CD4-positive, alpha-beta T cell treated with Interferon gamma for 1 hour (primary cell): Measurements from ENCODE around the gene ARMC9.
"Not testable (repeated sequence)": the region's sequence is repeated elsewhere in the genome, so short reads cannot be mapped to it uniquely, and the experiment has no call there.

ENCODE experiments used
- DNase-seq: peaks from one replicate; pipeline ENCODE4 v3.0.0-alpha.2; 2020

The ARMC9 gene, protein sequence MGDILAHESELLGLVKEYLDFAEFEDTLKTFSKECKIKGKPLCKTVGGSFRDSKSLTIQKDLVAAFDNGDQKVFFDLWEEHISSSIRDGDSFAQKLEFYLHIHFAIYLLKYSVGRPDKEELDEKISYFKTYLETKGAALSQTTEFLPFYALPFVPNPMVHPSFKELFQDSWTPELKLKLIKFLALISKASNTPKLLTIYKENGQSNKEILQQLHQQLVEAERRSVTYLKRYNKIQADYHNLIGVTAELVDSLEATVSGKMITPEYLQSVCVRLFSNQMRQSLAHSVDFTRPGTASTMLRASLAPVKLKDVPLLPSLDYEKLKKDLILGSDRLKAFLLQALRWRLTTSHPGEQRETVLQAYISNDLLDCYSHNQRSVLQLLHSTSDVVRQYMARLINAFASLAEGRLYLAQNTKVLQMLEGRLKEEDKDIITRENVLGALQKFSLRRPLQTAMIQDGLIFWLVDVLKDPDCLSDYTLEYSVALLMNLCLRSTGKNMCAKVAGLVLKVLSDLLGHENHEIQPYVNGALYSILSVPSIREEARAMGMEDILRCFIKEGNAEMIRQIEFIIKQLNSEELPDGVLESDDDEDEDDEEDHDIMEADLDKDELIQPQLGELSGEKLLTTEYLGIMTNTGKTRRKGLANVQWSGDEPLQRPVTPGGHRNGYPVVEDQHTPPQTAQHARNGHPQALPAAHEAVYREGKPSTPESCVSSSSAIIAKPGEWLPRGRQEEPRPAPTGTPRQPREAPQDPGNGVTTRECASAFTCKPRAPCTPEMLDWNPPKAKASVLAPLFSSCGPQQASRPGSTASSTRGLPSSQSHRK

DNA sequence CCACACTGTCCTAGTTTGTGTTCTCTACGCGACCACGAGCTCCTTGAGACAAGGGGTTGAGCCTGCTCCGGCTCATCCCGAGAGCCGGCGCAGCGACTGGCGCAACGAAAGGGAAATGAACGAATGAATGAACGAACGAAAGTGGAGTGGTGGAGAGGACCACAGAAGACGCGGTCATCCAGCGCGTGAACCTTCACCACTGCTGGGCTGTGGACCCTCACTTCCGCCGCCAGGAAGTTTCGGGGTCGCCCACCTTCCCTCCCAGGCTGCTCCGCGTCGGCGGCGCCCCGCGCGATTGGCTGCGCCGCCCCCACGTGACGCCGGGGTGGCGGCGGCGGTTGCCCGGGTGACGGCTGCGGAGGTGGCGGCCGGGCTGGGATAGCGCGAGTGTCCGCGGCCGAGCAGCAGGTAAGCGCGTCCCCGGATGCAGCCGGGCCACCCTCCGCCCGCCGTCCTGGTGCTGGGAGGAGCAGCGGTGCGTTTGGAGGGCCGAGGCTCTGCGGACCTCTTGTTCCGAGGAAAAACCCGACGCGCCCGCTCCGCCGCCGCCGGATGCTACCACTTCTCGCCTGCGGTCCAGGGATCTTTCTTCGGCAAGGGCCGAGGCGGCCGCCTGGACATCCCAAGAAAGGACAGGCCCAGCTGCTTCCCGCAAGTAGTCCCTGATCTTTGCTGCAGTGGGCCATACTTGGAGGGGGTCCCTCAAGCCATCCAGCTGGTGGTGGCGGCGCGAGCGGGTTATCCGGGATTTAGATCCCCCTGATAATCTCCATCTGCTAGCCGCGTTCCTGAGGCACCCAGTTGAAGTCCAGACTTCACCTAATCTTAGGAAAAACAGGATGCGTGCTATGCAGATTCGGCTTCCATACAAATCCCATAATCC is at the start of gene ARMC9:
TSS of gene ARMC9 (plus strand) at position 341 of the 883 bp plus-strand sequence. CDS start 7,608 bp downstream, outside the sequence.
- DNase-seq = peak; percentile 71

DNA sequence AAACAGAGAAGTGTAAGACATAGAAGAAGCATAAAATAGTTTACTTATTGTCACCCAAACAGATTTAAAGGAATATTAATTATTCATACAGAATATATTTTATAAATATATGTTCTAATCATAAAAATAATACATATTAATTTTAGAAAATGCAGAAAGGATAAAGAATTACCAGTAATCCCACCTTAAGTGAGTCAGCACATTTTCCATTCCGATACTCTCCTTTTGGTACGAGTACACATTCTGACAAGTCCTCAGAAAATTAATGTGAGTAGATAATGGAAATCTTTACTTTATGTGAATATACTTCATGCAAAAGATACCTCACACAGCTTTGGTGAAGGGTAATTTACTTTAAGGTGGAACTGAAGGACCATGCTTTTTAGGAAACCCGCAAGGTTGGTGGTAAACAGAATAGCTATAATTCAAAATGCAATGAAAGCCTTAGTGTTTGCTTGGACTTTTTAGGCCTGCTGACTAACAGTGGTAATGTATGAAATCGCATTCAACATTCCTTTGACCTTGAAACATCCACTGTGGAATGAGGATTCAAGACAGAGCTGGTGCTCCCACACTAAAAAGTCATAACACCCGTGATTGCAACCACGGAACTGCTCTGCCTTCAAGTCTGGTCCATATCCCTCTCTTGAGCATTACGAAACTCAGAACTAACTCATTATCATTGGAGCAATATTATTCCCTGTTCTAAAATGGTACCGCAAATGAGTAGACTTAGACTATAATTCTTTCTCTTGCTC is 45.5 kb upstream of the ARMC9 start:
- no peak for DNase-seq

DNA sequence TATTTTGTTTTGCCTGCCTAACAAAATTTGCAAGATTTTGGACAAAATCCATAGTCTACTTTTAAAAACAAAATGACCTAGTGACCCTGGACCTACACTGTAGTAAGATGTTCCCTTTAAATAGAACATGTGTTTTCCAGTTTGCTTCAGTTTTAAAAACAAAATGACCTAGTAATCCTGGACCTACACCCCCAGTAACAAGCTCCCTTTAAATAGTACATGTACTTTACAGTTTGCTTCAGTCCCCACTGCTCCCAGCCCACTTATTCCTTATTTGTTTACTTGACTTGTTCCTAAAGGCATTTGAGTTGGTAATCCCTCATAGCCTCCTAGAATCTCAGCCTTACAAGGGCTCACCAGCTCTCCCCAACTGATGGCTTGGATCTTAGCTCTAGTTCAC is 39.1 kb upstream of the ARMC9 start:
- no peak for DNase-seq

DNA sequence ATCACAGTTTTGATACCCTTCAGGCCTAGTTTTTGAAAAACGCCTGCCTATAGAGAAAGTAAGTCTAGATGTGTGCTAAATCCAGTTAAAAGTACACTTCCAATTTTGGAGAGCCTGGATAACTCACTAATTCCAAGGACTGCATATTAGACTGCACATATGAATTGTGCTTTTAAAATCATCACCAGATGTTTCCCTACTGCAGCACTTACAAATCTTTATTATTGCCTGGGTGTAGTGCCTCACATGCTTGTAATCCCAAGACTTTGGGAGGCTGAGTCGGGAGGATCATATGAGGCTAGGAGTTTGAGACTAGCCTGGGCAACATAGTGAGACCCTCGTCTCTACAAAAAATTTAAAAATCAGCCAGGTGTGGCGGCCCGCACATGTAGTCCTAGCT is 37.7 kb upstream of the ARMC9 start:
- no peak for DNase-seq

DNA sequence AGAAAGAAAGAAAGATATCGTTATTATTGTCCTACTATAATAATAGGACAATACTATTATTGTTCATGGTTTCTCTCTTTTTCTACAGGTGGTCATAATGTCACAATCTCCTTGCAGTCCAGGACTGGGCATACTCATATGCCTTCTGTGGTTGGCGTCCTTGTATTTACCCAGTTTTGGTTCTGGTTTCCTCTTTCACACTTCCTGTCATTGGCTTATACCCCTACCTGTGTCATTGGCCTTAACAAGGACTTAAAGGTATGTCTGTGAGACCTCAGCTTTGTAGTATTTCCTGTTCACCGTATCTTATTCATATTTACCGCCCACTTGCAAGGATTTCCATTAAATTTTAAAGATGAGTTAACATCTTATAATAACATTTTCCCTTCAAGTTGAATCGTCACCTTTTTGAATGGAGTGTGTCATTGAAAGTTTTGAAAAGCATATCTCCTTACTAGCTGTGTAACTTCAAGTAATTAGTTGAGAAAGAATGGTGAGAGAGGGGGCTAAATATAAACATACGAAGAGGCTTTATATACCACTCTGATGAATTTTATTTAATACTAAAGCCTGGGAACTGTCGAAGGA is 37.1 kb upstream of the ARMC9 start:
- DNase-seq = no peak

DNA sequence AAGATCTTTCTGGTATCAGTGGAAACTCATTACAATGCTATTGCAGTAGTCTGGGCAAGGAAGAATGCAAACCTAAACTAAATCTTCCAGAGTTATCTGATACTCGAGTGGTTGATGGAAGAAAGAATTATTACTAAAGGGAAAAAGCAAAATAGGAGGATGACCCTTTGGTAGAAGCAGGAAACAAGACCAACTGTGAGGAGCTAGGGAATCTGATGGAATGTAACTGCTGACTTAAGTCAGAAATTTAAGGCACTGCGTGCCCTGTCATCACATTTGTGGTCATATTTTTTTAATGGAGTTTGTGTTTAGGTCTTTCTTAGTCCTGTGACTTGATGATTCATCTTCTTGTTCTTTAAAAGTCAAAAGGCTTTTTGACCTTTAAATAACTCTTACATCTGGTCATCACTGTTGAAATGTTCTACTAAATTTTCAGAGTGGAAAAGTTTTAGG is 36.5 kb upstream of the ARMC9 start:
- DNase-seq = no peak

DNA sequence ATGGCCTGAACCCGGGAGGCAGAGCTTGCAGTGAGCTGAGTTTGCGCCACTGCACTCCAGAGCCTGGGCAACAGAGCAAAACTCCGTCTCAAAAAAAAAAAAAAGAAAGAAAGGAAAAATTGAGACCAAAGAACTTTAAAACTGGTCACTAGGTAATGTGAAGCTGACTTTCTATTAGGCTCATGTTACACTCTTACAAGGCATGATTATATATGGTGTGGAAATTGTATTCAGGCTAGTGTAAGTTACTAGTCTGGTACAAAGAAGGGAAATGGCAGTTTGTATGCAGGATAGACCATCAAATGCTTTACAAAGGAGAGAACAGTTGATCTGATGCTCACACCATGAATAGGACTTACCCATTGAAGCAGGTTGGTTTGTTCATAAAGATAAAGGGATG is 35.4 kb upstream of the ARMC9 start:
- DNase-seq = no peak

DNA sequence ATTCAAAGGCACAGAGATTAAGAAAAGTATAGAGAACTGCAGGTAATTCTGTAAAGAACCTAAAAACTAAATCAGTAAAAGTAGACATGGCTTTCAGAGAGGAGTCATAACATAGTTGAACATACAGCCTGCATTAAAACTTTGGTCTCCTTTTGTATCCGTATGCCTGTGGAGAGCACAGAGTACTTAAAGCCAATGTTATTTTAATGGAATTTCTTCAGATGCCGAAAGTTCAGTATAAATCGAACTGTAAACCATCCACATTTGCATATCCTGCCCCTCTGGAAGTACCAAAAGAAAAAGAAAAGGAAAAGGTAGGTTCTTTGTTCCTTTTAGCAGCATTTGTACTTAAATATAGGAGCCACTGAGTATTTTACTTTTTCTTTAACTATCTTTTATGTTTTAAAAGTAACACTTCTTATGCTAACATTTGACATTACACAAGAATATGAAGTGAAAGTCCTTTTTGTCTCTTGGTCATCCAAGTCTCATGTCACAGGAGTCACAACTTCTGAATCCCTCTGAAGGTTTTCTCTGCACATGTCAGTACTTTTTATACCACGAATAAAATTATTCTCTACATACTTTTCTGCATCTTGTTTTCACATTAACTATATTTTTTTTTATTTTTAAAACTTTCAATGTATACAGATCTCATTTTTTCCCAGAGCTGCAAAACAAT is 34.9 kb upstream of the ARMC9 start:
- no peak for DNase-seq

DNA sequence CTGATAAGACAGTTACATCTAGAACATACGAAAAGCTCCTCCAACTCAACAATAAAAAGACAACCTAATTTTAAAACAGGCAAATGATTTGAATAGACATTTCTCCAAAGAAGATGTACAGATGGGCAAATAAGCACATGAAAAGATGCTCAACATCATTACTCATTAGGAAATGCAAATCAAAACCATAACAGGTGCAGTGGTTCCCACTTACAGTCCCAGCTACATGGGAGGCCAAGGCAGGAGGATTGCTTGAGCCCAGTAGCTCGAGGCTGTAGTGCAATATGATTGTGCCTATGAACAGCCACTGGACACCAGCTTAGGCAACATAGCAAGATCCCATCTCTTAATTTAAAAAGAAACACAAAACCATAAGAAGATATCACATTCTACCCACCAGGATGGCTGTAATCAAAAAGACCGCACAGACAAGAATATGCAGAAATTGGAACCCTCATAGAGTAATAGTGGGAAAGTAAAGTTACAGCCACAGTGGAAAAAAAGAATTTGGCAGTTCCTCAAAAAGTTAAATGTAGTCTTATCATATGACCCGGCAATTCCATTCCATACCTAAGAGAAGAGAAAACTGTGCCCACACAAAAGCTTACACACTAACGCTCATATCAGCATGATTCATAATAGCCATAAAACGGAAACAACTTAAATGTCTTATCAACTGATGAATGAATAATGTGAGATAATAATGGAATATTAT is 30.5 kb upstream of the ARMC9 start:
- DNase-seq = no peak

DNA sequence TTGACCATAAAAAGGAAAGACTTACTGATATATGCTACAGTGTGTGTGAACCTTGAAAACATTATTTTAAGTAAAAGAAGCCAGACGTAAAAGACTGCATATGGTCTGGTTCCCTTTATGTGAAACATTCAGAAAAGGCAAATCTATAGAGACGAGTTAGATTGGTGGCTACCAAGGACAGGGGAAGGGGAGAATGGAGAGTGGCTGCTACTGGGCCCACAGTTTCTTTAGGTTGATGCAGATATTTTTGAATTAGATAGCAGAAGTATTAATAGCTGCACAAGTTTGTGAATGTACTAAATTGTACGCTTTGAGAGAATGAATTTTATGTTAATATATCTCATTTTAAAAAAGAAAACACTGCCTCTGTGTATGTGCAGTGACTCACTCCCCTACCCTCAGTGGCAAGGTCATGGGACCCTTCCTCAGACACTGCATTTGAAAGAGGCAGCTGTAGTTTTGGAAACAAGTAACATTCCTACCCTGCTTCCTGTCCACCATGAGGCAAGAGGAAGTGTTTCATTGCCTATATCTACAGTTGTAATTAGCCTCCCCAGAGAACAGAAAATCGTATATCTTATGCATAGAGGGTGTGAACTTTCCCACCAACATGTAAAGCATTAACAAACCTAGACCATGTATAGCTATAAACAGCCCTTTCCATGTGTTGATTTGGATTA is 29.8 kb upstream of the ARMC9 start:
- no peak for DNase-seq

DNA sequence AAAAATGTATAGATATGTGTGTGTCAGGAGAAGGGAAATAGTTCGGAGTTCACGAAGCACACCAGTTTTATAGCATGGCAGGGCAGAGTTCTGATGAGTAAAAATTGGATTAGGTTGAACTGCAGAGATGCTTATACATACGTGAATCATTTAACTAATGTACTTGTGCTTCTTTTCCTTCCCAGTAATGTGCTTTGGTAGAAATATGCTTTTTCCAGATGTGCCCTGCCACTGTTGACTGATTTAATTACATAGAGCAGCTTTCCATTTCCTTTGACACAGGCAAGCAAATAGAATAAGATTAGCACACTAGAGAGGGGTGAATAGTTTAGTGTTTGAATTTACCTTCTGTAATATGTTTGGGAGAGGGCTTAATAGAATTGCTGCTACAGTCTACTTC is 28.9 kb upstream of the ARMC9 start:
- DNase-seq = no peak

DNA sequence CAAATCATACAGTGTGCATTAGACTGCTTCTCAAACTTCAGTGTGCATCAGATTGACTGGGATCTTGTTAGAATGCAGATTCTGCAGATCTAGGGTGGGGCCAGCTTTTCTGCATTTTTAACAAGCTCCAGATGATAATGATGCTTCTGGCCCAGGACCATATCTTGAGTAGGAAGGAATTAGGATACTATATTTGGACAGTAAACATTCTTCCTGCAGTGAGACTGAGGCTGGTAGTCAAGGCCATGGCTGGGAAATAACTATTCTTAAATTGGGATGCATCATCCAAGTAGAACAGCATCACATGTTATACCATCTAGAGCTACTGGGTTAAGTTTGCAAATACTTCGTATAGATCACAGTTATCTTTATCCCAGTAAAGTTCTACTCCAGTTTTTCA is 28.4 kb upstream of the ARMC9 start:
- DNase-seq = no peak

DNA sequence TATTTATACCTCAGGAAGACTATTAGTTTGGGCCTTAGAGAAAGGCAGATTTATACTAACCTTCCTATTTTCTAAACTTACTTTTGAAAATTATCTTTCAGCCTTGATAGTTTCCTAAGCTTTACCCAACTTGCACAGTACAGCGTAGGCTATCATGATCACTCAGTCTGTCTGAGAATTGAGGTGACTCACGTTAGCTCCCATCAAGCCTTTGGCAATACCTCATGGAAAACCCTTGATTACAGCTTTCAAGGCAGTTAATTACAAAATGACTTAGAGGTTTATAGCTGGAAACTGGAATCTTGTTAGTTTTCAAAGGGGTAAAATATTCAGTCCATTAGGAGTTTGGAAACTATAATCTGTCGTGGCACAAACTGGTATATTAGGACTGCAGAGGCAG is 26.4 kb upstream of the ARMC9 start:
- DNase-seq = no peak

DNA sequence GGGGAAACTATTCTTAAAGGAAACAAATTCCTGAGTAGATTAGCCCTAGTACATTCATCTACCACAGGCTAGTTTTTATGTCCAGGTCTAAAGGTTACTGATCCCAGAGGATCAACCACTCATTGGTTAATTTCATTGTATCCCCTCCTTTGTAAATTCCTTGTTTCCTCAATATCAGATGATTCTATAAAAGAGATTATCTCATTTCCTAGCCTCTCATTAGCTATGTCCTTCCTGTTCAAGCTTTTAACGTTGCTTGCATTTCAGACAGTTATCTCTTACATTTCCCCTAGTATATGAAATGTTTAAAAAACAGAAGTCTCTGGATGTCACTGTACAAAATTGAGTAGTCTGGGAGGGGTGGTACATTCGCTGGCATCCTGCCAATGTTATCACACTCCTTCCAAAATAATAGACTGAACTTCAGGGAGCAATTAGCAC is 24.2 kb upstream of the ARMC9 start:
- DNase-seq = no peak

DNA sequence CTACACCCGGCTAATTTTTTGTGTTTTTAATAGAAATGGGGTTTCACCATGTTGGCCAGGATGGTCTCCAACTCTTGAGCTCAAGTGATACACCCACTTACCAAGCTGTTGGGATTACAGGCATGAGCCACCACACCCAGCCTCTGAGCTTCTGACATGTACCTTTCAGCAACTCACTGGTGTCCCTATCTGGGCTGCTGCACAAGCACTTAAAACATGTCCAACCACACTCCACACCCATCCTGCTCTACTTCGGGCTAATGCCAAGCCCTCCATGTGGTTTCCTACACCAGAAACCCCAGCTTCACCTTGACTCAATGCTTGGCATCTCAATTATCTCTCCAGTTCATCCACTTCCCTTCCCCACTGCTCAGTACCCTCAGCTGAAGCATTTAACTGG is 22.4 kb upstream of the ARMC9 start:
- no peak for DNase-seq

DNA sequence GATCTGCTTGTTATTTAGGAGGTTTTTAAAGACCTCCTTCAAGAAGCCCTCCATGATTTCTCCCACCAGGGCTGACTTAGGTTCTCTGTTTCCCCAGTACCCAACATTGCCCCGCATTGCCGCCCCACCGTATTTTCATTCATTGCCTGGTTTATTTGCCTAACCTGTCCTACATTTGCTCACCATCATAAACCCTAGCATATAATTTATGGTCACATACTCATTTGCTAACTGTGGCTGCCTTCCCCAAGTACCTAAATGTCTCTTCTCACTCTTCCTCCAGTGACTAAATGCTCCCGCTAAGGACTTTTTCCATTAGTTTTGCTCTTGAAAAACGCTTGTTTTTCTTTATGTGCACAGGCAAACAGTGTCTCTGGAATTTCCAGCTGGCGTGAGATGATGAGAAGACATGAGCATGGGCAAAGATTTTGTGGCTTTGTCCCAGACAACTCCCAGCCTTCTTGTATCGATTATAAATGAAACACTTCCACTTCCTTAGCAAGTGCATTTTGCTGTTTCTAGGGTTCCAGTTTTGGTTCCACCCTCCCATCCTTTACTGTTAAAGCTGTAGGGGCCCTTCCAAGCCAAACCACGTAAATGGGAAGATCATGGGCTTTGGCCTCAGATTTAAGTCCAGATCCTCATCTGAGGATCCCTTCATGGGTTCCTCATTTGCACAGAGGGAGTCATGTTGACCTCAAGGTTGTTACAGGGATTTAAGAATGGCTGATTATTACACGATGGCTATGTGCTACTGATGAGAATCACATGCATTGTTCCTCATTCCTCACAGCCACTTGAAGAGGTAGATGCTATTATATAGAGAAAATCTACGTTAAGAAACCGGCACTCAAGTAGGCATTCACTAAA is 21.0 kb upstream of the ARMC9 start:
- DNase-seq = no peak

DNA sequence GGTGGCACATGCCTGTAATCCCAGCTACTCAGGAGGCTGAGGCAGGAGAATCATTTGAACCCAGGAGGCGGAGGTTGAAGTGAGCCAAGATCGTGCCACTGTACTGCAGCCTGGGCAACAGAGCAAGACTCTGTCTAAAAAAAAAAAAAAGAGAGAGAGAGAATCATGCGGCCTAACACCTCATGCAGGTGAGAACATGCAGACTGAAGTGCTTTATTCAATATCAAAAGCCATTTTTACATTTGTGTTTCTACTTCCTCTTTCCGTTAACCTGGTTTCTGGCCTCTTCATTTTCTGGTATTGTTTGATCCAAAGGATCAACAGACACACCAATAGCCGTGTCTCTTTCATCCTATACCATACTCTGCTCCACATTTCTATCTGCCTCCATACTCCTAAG is 19.6 kb upstream of the ARMC9 start:
- not testable (repeated sequence) for DNase-seq

DNA sequence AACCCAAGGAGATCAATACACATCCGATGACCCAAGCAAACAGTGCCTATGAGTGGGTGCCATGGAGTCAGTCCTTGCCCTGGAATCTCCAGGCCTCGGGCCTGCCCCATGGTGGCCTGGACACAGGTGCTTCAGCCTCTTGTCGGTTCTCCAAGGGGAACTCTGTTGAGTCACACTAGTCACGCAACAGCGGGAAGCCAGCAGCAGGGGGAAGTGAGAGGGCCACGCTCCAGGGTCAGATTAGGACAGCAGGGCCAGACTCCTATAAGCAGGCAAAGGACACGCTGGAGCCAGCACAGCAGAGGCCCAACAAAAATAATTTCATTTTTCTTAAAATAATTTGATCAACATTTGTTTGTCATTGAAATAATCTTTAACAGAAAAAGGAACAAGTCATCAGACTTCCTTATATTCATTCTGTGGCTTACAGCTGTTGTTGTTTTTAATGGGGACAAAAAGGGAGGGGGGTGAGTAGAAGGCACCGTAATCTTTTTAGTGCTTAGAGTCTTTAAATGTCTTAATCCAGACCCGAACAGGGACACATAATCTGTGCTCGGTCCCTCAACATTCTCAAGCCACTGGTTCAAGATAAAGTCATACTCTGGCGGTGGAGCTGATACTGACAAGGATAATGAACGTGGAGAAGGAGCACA is 16.4 kb upstream of the ARMC9 start:
- peak; percentile 61 for DNase-seq
